ENCODE measurements around the gene THADA.

GRCh38 chr2:43421194-43421593 lies 174.6 kb downstream of the THADA start:
- no peak for TF ChIP-seq CTCF (IDR thresholded peaks at IDR 0.05; ENCODE audit: extremely low read depth in 1 of 2, insufficient read depth in 1 of 2, low read depth in 1 of 2, low read length in 2 of 2)
- no peak for TF ChIP-seq MAX (IDR thresholded peaks at IDR 0.05; ENCODE audit: insufficient read depth, insufficient read length)
- no peak for TF ChIP-seq POLR2AphosphoS5 (IDR thresholded peaks at IDR 0.05; ENCODE audit: insufficient read depth, low read depth, low read length)

Data from endothelial cell of umbilical vein (primary cell).